ACC112 (cell line): Measurements from ENCODE around the gene GPSM3.
A peak's percentile ranks its signal among the peaks of the same experiment; 100 is the strongest.
"Not testable (repeated sequence)": the region's sequence is repeated elsewhere in the genome, so short reads cannot be mapped to it uniquely, and the experiment has no call there.

Experiments used
- H2AFZ ChIP-seq: fragments of 200-600 bp; sonication (generic); one replicate; pipeline ENCODE4 v1.6.0; 2017; ENCODE audit warnings: antibody characterized with exemption, low read length; ENCODE audit not compliant: unreplicated experiment
- H3K27ac ChIP-seq: fragments of 200-600 bp; sonication (generic); 2 replicates; pipeline ENCODE4 v1.5.1; 2014; ENCODE audit warnings: low read depth, mild to moderate bottlenecking, antibody characterized with exemption, low read length, moderate library complexity
- H3K27me3 ChIP-seq: fragments of 200-600 bp; sonication (generic); 2 replicates; pipeline ENCODE4 v1.6.1; 2014; ENCODE audit warnings: mild to moderate bottlenecking, antibody characterized with exemption, low read length, moderate library complexity, mixed read lengths; ENCODE audit not compliant: insufficient read depth
- H3K36me3 ChIP-seq: fragments of 200-600 bp; sonication (generic); 2 replicates; pipeline ENCODE4 v1.6.1; 2016; ENCODE audit warnings: mild to moderate bottlenecking, antibody characterized with exemption, low read length, moderate library complexity, mixed read lengths; ENCODE audit not compliant: insufficient read depth
- H3K4me1 ChIP-seq: fragments of 200-600 bp; sonication (generic); one replicate; pipeline ENCODE4 v1.6.1; 2016; ENCODE audit warnings: low read length, mixed read lengths; ENCODE audit not compliant: insufficient read depth, unreplicated experiment, control insufficient read depth
- H3K4me3 ChIP-seq: fragments of 200-600 bp; sonication (generic); 2 replicates; pipeline ENCODE4 v1.5.1; 2014; ENCODE audit warnings: mild to moderate bottlenecking, low read depth, low read length
- H3K79me2 ChIP-seq: fragments of 200-600 bp; sonication (generic); one replicate; pipeline ENCODE4 v1.6.0; 2016; ENCODE audit warnings: low read length; ENCODE audit not compliant: control insufficient read depth, unreplicated experiment, insufficient read depth

GPSM3 gene

DNA sequence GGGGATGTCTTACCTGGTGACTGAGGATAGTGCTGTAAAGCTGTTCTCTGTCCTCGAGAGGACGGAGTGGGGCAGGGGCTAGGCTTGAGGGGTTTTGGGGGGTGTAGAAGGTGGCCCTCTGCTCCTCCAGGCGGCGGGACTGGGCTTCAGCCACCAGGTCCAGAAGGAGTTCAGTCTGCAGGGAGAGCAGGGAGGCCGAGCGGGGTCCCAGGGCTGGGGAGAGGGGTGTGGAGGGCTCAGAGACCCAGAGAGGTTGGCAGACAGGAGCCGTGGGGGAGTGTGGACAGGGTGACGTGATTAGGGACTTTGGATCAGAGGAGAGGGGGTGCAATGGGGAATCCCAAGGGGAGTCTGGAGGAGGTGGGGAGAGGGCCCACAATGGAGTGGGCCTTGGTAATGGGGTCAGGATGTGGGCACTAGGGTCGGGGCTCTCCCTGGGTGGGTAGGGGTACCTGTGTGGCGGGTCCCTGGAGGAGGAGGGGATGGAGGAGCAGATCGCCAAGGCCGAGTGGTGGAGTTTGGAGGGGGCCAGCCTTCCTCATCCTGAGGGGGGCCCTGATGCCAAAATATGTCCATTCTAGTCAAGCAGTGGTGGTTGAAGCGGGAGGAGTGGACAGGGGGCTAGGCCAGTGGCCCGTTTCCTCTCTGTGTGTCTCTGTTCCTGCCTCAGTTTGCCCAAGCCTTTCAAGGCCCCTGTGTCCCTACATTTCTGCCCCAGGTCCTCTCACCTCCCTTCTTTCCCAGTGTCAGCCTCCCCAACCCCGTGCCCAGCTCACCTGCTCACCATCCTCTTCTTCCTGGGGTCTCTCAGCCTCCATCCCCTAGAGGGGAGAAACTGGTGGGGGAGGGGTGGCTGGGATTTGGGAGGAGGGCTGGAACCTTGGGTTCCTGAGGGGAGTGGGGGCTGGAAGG, 491 bp downstream of the GPSM3 start:
- H3K36me3 ChIP-seq = peaks cover 4% of the 10 kb centered on the region; the same call in 1 of the 2 replicates
- H3K27ac ChIP-seq = no peak overlapping the region
- H2AFZ ChIP-seq = no peak overlapping the region
- no peaks in the 10 kb centered on the region for H3K27me3 ChIP-seq
- peaks cover 25% of the 10 kb centered on the region for H3K4me1 ChIP-seq
- H3K79me2 ChIP-seq = peaks cover 19% of the 10 kb centered on the region
- H3K4me3 ChIP-seq = peak overlapping the region; percentile 22; the same call in 1 of the 2 replicates

DNA sequence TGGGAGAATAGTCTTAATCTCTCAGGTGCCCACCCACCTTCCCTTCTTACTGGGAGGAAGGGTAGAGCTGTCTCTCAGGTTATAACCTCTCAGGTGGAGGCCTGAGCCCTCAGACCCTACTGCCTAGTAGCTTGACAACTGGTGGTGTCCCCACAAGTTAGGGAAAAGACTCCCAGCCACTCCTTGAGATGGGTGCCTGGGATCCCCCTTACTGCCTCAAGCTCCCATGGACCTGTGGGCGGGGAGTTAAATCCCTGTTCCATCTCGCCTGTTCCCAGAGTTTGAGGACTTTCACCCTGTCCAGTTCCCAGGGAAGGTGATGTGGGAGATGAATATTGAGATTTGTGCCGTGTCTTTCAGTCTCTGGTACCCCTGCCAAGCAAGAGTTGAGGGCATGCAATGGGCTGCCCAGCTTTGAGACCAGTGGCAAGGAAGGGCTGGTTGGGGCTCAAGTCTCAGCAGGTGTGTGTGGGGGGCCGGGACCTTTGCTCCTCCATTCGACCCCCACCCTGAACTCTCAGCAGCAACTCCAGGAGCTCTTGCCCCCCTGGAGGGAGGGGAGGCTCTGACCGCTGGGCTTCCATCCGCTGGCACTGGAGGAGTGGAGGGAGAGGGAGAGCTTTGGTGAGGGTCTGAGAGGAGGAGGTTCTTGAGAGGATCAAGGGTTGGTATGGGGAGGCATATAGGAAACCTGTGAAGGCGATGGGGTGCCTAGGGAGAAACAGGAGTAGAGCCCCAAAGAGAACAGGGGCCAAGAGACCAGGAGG, 1.3 kb downstream of the GPSM3 start:
- no peak overlapping the region for H2AFZ ChIP-seq
- no peak overlapping the region for H3K27ac ChIP-seq
- H3K4me3 ChIP-seq = no peak overlapping the region
- no peaks in the 10 kb centered on the region for H3K27me3 ChIP-seq
- H3K4me1 ChIP-seq = peaks cover 21% of the 10 kb centered on the region
- peaks cover 19% of the 10 kb centered on the region for H3K79me2 ChIP-seq
- peaks cover 4% of the 10 kb centered on the region; the same call in 1 of the 2 replicates for H3K36me3 ChIP-seq

DNA sequence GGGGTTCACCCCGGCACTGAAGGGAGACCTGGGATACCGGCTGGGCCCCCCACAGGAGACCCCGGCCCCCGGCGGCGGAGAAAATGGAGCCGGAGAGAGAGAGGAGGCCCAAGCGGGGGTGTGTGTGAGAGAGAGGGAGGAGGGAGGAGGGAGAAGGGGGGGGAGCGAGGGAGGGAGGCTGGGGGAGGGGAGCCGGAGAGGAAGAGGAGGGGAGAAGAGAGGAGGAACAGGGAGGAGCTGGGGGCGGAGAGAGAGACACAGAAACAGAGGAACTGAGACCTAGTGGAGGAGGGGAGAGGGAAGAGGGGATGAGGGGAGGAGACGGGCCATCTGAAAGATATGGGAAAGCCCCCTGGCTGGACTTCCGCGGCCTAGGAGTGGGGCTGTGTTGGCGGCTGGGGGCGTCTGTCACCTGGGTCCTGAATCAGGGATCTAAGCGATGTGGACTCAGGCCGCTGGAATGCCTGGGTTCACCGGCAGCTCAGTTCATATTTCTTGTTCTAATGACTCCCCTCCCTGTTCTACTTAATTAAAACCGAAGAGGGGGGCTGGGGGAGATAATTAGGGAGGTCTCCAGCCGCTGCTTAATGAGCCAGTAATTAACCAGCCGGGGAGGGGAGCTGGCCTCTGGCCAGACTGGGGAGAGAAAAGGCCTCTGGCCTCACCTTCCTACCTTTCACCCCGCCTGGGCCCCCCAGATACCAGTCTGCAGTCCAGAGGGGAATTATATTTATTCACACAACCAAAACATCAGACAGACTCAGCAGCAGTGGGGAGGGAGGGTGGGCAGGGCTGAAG, 2.2 kb downstream of the GPSM3 start, which contains the start of gene PBX2:
TSS of gene PBX2 (minus strand) at position 149 of the 798 bp plus-strand sequence. CDS start 287 bp downstream, outside the sequence.
- Histone ChIP-seq H3K27me3 (no peaks in the 10 kb centered on the region), H3K36me3 (peaks cover 4% of the 10 kb centered on the region; the same call in 1 of the 2 replicates), H2AFZ (peak within 1 kb of the TSS; percentile 76), H3K4me1 (peaks cover 21% of the 10 kb centered on the region), H3K4me3 (peak within 1 kb of the TSS; percentile 94), H3K79me2 (peaks cover 19% of the 10 kb centered on the region), H3K27ac (peak within 1 kb of the TSS; percentile 71)

DNA sequence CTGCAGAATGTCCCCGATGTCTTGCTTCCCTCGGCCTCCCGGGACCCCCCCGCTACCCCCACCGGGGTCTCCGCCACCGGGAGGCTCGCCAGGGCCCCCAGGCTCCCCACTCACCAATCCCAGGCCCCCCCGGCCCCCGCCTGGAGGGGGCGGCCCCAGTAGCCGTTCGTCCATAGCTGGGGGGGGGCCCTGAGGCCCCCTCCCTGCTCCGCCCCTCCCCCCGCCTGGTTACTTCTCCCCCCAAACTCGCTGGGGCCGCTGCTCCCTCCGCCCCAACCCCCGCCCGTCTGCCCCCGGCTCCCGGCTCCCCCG, 2.7 kb downstream of the GPSM3 start:
- no peak overlapping the region for H2AFZ ChIP-seq
- H3K4me1 ChIP-seq = peaks cover 19% of the 10 kb centered on the region
- H3K36me3 ChIP-seq = peaks cover 4% of the 10 kb centered on the region; the same call in 1 of the 2 replicates
- no peaks in the 10 kb centered on the region for H3K27me3 ChIP-seq
- peak overlapping the region; percentile 71 for H3K27ac ChIP-seq
- peaks cover 19% of the 10 kb centered on the region for H3K79me2 ChIP-seq
- H3K4me3 ChIP-seq = peak overlapping the region; percentile 94

DNA sequence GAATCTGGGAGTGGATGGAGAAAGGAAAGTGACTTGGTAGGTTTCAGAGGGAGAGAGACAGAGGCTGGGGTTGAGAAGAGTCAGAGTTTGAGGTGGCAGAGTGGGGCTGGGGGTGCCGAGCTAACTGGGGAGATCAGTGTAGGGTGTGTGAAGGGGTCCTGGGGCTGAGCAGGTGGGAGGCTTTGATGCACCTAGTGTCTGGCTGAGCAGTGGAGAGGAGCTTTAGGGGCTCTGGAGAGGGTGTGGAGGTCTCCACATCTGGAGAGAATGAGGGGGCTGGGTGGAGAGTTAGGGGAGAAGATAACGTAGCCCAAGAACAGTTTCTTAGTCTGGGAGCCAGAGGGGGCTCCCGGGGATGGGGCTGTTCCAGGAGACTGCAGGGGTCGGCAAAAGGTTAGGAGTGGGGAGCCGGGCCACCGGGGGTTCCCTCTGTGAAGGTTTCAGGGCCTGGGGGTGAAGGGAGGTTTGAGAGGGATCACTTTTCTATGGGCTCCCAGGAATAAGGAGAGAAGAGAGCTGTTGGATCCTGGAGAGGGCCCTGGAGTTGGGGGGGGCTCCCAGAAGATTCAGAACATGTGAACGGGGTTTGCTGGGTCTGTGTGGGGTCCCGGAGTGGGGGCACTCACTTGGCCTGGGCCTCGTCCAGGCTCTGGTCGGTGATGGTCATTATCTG, 3.2 kb downstream of the GPSM3 start:
- peaks cover 4% of the 10 kb centered on the region; the same call in 1 of the 2 replicates for H3K36me3 ChIP-seq
- H3K4me1 ChIP-seq = peaks cover 20% of the 10 kb centered on the region
- peak overlapping the region; percentile 71 for H3K27ac ChIP-seq
- peak overlapping the region; percentile 94 for H3K4me3 ChIP-seq
- no peak overlapping the region for H2AFZ ChIP-seq
- H3K27me3 ChIP-seq = no peaks in the 10 kb centered on the region
- H3K79me2 ChIP-seq = peaks cover 19% of the 10 kb centered on the region

DNA sequence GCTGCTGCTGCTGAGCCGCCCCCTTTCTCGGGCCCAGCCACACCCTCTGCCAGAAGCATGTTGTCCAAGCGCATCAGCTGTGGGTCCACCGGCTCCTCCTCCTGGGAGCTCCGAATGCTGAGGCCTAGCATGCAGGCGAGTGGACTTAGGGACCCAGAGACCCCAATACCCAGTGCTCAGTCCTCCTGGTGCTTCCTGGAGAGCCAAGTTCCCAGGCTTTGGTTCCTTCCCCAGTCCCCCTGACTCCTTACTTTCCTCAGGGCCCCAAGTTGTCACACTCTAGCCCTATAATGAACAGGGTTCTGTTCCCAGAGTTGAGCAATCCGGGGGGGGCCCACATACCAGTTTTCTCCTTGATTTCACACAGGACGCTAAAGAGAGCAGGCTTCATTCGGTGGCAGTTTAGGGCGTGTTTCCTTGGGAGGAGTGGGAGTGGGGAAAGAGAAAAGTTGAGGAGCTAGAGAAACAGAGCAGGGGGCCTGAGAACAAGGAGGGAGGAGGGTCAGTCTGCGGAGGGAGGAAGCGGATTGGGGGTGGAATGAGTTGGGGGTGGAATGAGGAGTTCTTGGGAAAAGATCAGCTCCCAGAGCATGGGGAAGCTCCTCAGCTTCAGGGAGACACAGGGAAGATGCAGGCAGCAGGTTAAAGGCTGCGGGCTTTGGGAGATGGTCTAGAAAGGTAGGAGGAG, 3.9 kb downstream of the GPSM3 start:
- peak overlapping the region; percentile 94 for H3K4me3 ChIP-seq
- no peaks in the 10 kb centered on the region for H3K27me3 ChIP-seq
- peak overlapping the region; percentile 71 for H3K27ac ChIP-seq
- peaks cover 22% of the 10 kb centered on the region for H3K4me1 ChIP-seq
- H3K36me3 ChIP-seq = peaks cover 4% of the 10 kb centered on the region; the same call in 1 of the 2 replicates
- peaks cover 19% of the 10 kb centered on the region for H3K79me2 ChIP-seq
- H2AFZ ChIP-seq = no peak overlapping the region

DNA sequence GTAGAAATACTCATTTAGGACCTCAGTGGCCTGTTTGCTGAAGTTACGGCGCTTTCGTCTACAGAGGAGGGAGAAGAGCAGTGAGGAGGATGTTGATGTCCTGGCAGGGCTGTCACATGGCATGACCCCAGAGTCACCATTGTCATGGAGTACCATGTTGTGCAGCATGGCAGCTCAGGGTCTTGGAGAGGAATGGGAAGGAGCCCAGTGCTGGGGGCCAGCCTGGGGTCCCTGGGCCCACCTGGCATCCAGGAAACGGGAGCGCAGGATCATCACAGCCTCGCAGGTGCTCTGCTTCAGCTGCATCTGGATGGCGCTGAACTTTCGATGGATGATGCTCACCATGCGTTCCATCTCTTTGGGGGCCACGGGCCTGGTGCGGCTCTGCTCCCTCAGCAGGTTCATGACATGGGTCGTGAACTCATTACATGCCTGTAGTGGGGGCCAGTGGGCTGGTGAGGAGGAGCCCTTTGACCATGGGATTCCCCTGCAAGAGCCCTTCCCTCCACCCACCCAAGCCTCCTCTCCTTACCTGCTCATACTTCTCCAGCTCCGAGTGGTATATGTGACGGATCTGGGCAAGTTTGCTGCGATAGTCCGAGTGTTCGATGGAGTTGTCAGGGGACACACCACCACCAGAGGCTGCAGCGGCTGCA, 4.6 kb downstream of the GPSM3 start:
- Histone ChIP-seq H3K79me2 (peaks cover 19% of the 10 kb centered on the region), H3K4me1 (peaks cover 21% of the 10 kb centered on the region), H3K4me3 (peak overlapping the region; percentile 94)
- H3K27me3 ChIP-seq, H3K27ac ChIP-seq, H2AFZ ChIP-seq, H3K36me3 ChIP-seq: not testable (repeated sequence)

DNA sequence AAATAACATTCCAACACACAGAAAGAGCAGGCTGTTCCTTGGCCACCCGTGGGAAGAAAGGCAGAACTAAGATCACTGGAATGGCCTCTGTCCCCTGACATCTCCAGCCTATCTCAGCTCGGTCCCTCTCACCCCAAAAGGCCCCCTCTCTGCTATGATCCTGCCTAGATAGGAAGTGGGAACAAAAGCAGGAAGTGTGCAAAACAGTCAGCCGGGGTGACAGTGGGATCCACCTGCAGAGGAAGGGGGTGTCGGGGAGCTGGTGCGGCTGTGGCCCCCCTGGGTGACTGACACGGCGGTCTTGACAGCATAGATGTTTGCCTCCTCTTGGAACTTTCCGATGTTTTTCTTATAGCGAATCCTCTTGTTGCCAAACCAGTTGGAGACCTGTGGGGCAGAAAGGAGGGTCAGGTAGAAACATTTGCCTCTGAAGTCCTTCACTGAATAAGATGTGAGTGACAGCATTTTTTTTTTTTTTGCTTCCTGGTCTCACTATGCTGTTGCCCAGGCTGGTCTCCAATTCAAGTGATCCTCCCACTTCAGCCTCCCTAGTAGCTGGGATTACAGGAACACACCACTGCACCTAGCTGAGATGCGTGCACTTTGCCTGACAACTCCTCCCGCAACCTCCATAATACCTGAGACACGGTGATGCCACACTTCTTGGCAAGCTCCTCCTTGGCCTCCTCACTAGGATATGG, 5.3 kb downstream of the GPSM3 start:
- H3K27ac ChIP-seq = peak overlapping the region; percentile 68; the same call in 1 of the 2 replicates
- peaks cover 4% of the 10 kb centered on the region; the same call in 1 of the 2 replicates for H3K36me3 ChIP-seq
- H3K4me1 ChIP-seq = peaks cover 14% of the 10 kb centered on the region
- no peaks in the 10 kb centered on the region for H3K27me3 ChIP-seq
- H2AFZ ChIP-seq = no peak overlapping the region
- H3K4me3 ChIP-seq = no peak overlapping the region
- peaks cover 19% of the 10 kb centered on the region for H3K79me2 ChIP-seq
